GM18498 (cell line): Measurements from ENCODE around the gene DCBLD2.

Experiments
- ATAC-seq: cut with Tn5 transposase; IDR thresholded peaks from one replicate; pipeline ENCODE4 v1.9.1; 2021; ENCODE audit warnings: mild to moderate bottlenecking, moderate library complexity; ENCODE audit not compliant: unreplicated experiment

The DCBLD2 gene

DNA sequence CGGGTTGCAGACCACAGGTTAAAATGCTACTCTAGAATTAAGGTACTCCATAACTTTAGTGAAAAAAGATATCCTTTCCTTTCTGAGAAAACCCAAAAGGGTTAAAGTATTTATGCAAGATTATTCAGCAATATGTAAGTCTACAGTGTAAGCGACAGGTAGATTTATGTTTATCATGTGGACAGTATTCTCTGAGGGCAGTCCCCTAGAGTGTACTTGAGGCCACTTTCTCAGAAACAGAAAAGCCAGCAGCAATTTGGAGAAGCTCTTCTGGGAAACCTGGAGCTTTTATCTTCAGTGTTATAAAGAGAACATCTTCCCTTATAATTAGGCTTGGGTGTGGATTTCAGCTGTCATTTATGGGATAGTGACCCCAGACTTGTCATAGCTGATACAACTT is 129.5 kb downstream of the DCBLD2 start:
- ATAC-seq = no peak

DNA sequence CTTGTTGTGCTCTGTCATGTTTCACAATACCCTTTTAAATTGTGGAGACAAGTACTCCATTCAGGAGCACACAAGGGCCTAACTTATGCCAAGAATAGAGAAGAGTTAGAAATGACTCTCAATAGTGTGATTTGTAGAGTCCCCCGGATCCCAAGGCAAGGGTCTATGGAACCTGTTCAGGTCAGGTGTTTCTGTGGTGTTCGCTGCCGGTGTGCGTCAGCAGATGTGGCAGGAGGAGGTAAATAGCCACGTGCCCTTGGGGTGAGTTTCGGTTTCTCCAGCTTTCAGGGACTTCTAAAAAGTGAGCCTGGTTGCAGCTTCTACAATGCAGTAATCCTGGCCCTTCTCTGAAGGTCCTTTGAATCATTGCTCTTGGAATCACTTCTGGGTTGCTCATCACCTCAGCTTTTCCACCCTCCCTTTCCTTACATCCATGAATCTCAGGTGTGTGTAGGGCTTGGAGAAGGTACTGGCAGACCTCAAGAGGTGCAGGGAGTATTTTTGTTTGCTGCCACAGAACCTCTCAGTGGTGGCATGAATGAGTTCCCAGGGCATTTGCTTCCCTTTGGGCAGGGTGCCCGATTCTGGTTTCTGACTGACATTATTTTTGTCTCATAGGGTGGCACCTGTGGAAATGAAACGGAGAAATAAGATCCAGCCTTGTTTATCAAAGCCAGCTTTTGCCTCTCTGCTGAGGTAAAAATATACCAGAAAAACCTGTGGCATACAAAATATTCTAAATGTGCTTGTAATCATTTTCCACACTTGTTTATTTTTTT is 131.0 kb downstream of the DCBLD2 start:
- peak; percentile 91 for ATAC-seq

GRCh38 chr3:98769448-98769847 is 132.0 kb downstream of the DCBLD2 start:
- no peak for ATAC-seq

DNA sequence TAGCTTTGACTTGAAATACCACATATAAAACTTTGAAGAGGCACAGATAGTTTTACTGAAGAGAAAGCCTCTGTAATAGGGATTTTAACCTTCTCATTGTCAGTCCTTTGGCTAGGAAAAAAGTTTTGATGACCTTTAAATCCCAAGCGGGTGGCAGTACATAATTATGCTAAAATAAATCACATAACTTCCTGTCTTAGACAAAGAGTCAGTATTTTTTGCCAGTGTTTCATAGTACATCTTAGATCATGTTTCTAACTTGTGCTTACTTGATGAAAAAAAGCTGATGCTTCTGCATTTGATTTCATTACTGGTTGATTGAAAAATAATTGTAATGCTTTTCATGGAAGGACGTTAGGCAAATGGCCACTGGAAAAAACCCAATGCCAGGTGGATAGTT is 132.5 kb downstream of the DCBLD2 start:
- ATAC-seq = no peak

GRCh38 chr3:98766924-98767323 is 134.6 kb downstream of the DCBLD2 start:
- ATAC-seq = no peak

DNA sequence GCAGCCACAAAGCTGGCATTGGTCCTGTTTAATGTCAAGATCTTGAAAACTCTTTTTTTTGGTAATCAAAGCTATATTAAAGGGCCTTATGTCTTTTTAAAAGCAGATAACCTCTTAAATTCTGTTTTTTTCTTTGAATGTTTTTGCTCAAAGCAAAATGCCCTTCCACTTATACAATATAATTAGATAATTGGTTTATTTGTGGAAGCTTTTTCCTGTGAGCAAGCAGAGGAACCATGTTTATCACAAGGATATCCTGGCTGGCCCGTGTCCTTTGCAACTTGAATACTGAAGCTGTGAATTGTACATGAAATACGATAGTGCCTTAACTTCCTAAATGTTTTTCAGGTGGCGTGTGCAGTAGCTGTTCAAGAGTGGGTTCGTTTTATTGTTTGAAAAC is 135.8 kb downstream of the DCBLD2 start:
- ATAC-seq = no peak

GRCh38 chr3:98764472-98764884 is 137.0 kb downstream of the DCBLD2 start:
- ATAC-seq = no peak

GRCh38 chr3:98763819-98764418 is 137.6 kb downstream of the DCBLD2 start:
- no peak for ATAC-seq

DNA sequence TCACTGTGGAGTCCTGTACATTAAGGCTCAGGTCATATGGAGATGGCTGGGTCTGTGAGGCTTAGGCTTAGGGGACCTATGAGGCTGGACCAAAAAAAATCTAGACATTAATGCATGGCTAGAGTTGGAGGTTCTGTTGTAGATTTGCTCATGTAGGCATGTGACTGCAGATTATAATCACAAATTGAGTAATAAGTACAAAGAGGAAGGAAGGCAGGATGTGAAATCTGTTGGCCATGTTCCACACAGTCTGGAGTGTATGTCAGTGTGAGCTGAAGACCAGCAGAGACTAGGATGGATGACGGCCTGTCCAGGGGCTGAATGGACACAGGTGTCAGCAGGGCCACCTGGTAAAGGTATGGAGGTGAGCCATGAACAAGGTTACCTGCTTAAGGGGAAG is 138.4 kb downstream of the DCBLD2 start, which contains the start of gene ST3GAL6:
TSS of gene ST3GAL6 (plus strand) at position 265 of the 400 bp plus-strand sequence. CDS start 5,101 bp downstream, outside the sequence.
- no peak for ATAC-seq

DNA sequence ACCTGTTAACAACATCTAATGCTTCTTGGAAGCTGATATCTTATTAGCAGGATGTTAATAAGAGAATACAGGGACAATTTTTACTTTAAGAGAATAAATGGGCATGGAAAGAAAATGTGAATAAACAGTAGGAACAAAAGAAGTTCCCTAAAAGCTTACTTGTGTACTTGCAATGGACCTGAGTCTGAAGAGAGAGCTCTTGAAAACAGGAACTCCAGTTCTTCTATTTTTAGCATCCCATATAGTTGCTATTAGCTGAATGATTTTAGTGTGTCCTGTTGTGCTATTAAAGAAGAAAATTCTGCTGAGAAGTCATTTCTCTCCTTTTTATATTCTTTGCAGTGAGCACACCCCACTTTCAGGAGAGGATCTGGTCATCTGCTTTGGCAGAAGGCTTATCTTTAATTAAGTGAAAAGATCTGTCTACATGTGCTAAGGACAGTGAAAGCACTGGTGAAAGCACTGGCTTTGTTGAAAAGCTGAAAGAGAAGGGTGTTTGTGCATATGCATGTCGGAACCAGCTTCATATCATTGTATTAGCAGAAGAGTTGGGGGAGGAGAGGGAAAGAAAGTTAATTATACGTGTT is 139.8 kb downstream of the DCBLD2 start:
- ATAC-seq = no peak

DNA sequence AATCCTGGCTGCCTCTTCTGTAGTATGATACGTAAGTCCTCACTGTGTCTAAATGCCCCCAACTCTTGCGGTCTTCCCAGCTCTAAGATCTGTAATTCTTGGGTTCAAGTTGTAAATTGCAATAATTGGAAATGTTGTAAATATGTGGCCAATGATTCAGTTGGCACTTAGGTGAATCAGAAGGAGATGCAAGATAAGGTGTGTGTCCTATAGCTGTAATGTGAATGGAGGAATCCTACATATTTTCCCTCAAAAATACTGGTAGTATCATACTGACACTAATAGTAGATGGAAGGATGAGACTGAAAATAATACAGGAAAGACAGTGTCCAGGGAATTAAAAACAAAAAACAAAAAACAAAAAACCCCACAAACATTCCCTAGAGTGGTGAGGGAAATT is 141.9 kb downstream of the DCBLD2 start:
- ATAC-seq = no peak

DNA sequence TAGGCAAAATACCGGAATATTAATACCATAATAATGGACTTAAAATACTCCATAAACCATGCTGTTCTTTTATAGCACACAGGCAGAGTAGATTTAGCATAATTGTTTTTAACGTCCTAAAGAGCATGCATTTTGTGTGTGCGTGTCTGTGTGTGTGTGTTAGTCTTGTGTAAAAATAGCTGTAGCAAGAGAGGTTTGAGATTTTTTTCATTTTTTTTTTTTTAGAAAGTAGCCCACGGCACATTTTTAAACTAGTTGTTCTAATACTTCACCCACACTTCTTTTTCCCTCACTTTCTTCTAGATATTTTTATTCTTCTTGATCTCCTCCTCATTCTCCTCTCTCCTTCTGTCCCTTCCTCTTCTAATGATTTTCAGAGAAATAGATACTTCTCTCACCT is 145.9 kb downstream of the DCBLD2 start:
- no peak for ATAC-seq

- ATAC-seq = no peak
These were observed 147.0 kb downstream of the DCBLD2 start for GRCh38 chr3:98754483-98754882.

DNA sequence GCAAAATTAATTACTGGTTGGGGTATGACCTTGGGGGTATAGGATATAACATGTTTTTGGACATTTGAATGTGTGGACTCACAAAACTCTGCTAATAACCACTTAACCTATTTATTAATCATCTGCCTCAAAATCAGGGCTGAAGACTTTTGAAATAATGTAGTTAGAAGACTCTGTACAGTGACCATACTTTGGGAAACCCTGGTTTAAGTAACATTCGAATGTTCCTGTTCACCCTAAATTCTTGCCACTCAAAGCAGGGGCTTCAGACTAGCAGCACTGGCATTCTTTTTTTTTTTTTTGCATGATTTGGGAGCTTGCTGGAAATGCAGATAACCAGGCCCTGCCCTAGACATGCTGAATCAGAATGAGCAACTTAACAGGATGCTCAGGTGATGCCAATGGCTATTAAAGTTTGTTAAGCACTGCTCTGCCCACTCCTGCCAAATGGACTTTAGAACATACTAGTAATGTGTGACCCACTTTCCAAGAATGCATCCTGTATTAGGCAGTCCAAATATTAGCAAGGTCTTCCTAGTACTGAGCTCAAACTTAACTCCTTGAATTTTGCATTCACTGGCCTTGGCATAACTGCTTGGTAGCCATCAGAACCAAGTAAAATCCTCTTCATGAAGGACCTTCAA is 151.1 kb downstream of the DCBLD2 start:
- ATAC-seq = no peak

DNA sequence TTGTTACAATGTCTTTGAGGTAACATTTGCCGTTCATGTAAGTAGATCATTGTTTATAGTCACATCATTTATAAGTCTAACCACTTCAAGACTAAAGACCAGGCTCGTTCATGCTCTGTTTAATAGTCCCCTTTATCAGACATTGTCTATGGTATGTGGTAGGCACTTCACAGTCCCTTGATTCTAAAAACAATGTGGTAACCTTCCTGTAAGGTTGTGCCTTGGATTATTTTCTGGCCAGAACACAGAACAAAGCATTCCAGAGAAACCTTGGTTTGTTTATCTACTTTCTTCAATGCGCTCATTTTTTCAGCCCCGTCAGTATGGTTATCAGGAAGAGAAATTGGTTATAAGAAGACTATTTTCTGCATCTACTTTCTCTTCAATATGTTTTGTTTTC is 154.6 kb downstream of the DCBLD2 start:
- ATAC-seq = no peak

- ATAC-seq = no peak
These were observed 155.4 kb downstream of the DCBLD2 start for GRCh38 chr3:98746122-98746521.
